ENCODE data around the gene TLR5. TPM values are rescaled to one million over a fixed set of nuclear protein-coding genes. Genes with fewer than 3 reads are reported as not detected.

Gene TLR5
- total RNA-seq, 1 donor from 2014 or later, result 0.22 TPM

GRCh38 chr1:223079498-223079897 is 63.5 kb downstream of the TLR5 start:
- no peak for TF ChIP-seq CTCF (IDR thresholded peaks at IDR 0.05)
- no peak overlapping the region for H3K4me3 Mint-ChIP-seq (ENCODE audit: unreplicated experiment)
- peaks cover 10% of the 10 kb centered on the region for H3K4me1 Mint-ChIP-seq (ENCODE audit: low read depth)
- H3K27ac Mint-ChIP-seq (ENCODE audit: unreplicated experiment), result no peak overlapping the region
- H3K36me3 Mint-ChIP-seq (ENCODE audit: low read depth), result no peaks in the 10 kb centered on the region
- no peaks in the 10 kb centered on the region for H3K9me3 Mint-ChIP-seq (ENCODE audit: low read depth)
- DNase-seq (ENCODE audit: low spot score), result no peak
- H3K27me3 Mint-ChIP-seq (ENCODE audit: low read depth), result peaks cover 9% of the 10 kb centered on the region

GRCh38 chr1:223077247-223077833 is 65.7 kb downstream of the TLR5 start:
- H3K27ac Mint-ChIP-seq (ENCODE audit: unreplicated experiment), result no peak overlapping the region
- peaks cover 13% of the 10 kb centered on the region for H3K4me1 Mint-ChIP-seq (ENCODE audit: low read depth)
- no peaks in the 10 kb centered on the region for H3K9me3 Mint-ChIP-seq (ENCODE audit: low read depth)
- H3K27me3 Mint-ChIP-seq (ENCODE audit: low read depth), result peaks cover 12% of the 10 kb centered on the region
- TF ChIP-seq CTCF (IDR thresholded peaks at IDR 0.05), result no peak
- H3K36me3 Mint-ChIP-seq (ENCODE audit: low read depth), result no peaks in the 10 kb centered on the region
- H3K4me3 Mint-ChIP-seq (ENCODE audit: unreplicated experiment), result no peak overlapping the region
- DNase-seq (ENCODE audit: low spot score), result no peak

- H3K4me1 Mint-ChIP-seq (ENCODE audit: low read depth), result peaks cover 13% of the 10 kb centered on the region
- H3K27ac Mint-ChIP-seq (ENCODE audit: unreplicated experiment), result no peak overlapping the region
- TF ChIP-seq CTCF (IDR thresholded peaks at IDR 0.05), result no peak
- no peak for DNase-seq (ENCODE audit: low spot score)
- no peak overlapping the region for H3K4me3 Mint-ChIP-seq (ENCODE audit: unreplicated experiment)
- no peaks in the 10 kb centered on the region for H3K36me3 Mint-ChIP-seq (ENCODE audit: low read depth)
- peaks cover 13% of the 10 kb centered on the region for H3K27me3 Mint-ChIP-seq (ENCODE audit: low read depth)
- no peaks in the 10 kb centered on the region for H3K9me3 Mint-ChIP-seq (ENCODE audit: low read depth)
Observed at GRCh38 chr1:223076362-223076761, 66.7 kb downstream of the TLR5 start.

- H3K27me3 Mint-ChIP-seq (ENCODE audit: low read depth), result peaks cover 13% of the 10 kb centered on the region
- no peak overlapping the region for H3K27ac Mint-ChIP-seq (ENCODE audit: unreplicated experiment)
- H3K4me1 Mint-ChIP-seq (ENCODE audit: low read depth), result peaks cover 11% of the 10 kb centered on the region
- H3K9me3 Mint-ChIP-seq (ENCODE audit: low read depth), result no peaks in the 10 kb centered on the region
- no peak for DNase-seq (ENCODE audit: low spot score)
- no peaks in the 10 kb centered on the region for H3K36me3 Mint-ChIP-seq (ENCODE audit: low read depth)
- no peak for TF ChIP-seq CTCF (IDR thresholded peaks at IDR 0.05)
- no peak overlapping the region for H3K4me3 Mint-ChIP-seq (ENCODE audit: unreplicated experiment)
Observed at GRCh38 chr1:223075834-223076233, 67.2 kb downstream of the TLR5 start.

GRCh38 chr1:223074445-223075300 is 68.4 kb downstream of the TLR5 start:
- no peak for TF ChIP-seq CTCF (IDR thresholded peaks at IDR 0.05)
- no peaks in the 10 kb centered on the region for H3K36me3 Mint-ChIP-seq (ENCODE audit: low read depth)
- H3K4me3 Mint-ChIP-seq (ENCODE audit: unreplicated experiment), result no peak overlapping the region
- peaks cover 16% of the 10 kb centered on the region for H3K27me3 Mint-ChIP-seq (ENCODE audit: low read depth)
- no peaks in the 10 kb centered on the region for H3K9me3 Mint-ChIP-seq (ENCODE audit: low read depth)
- peaks cover 11% of the 10 kb centered on the region for H3K4me1 Mint-ChIP-seq (ENCODE audit: low read depth)
- H3K27ac Mint-ChIP-seq (ENCODE audit: unreplicated experiment), result no peak overlapping the region
- DNase-seq (ENCODE audit: low spot score), result no peak

Data from chondrocyte (in vitro differentiated cells).